CMK (cell line): ENCODE measurements around the gene CHPF2.

Experiments used
- DNase-seq: peaks from one replicate; pipeline ENCODE4 v3.0.0-alpha.2; 2010; ENCODE audit warnings: low read depth

CHPF2 gene

DNA sequence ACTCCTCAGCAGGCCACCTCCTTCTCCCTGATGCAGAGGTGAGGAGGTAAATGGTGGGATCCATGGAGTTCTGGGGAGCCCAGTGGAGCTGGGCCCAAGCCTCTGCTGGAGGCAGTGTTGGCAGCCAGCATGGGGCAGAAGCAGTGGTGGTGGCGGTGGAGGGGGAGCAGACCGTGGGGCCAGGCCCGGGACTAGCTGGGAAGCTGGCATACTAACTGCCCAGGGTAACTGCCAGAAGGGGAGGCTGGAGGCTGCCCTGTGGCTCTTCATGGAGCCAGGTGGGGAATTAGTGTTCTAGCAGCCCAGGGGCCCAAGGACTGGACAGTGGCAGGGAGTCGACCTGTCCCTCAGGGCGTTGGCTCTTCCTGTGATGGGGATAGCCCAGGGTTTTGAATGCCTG, 32.3 kb downstream of the CHPF2 start:
- no peak for DNase-seq

DNA sequence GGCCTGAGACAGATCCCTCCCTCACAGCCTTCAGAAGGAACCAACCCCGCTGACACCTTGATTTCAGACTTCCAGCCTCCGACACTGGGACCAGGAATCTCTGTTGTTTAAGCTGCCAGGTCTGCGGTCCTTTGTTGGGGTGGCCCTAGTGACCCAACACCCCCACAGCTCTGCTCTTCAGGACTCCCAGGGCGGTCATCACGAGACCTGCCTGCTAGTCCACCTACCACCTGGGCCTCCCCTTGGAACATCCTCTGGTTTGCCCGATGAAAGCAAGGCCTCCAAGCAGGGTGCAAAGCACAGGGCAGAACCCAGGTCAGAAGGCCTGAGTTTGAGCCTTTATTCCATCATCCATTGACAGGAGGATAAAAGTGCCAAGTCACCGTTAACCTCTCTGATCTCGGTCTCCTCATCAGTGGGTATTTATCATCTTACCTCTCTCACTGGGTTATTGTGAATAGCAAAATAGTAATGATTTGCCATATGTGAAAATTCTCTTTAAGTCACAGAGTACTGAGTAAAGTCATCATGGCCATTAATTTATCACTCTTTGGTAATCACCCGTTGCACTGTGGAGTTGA, 33.2 kb downstream of the CHPF2 start:
- no peak for DNase-seq

DNA sequence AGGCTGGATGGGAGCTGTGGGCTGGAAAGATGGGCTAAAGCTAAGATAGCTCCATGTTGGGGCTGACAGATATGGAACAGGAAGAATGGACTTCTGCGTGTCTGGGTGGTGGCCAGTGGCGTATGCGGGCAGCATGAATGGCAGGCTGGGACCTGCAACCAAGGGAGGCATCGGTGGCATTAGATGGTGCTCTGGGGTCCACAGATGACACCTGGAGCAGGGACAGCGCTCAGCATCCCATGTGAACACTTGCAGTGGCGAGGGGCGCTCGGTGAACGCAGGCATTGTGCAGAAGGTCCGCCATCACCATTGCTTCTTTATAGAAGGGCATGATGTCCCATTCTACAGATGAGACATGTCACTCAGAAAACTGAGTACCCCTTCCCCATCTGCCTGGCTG, 37.2 kb downstream of the CHPF2 start:
- DNase-seq = no peak

DNA sequence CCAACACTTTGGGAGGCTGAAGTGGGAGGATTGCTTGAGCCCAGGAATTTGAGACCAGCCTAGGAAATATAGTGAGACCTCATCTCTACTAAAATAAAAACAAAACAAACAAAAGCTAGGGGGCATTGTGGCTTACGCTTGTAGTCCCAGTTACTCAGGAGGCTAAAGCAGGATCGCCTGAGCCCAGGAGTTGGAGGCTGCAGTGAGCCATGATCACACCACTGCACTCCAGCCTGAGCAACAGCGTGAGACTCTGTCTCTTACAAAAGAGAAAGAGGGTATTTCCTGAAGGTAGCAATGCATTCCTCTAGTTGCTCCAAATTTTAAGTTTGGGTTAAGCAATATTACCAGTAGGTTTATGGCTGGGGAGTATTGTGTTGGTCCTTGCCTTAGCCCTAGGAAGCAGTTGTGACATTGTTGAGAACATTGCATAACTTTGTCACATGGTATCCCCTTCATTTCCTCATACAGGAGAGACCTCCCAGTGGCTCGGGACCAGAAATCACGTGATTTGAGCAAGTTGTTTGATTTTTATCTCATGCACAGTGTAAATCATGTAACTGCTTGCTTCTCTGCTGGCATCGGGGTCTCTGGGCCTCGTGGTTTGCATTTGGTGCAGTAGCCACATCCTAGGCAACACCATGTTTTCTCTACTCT, 39.5 kb downstream of the CHPF2 start:
- DNase-seq = no peak

DNA sequence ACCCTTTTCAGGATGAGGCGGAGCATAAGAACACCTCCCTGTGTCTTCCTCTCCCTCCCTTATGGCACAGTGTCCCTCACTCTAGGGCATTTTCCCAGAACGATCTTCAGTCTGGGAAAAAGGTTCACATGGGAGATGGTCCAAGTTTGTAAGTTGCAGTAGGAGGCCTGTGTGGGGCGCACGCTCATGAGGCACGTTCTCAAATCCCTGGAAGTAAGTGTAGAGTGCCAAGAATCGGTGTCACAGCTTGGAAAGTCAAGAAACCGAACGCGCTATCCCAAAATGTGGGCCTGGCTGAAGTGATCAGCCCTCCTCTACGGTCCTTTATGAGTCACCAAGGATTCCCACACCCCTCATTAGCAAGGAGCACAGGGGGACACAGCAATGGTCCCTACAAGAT, 40.1 kb downstream of the CHPF2 start:
- DNase-seq = no peak

DNA sequence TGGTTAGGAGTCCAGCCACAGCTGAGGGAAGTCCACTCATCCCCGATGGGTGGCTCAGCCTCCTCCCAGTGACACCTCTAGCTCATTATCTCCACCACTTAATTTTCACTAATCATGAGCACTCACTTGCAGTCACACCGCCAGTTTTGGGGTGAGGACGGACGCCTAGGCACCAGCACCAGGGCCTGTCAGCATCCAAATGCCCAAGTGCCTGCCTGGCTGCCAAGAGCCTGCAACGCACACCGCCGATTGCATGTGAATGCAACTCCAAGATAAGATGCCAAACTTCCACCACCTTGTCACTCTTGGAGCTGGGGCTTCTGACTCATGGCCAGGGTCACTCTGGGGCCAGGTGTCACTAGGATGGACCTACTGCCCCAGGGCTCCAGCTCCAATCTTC, 40.6 kb downstream of the CHPF2 start:
- DNase-seq = no peak

DNA sequence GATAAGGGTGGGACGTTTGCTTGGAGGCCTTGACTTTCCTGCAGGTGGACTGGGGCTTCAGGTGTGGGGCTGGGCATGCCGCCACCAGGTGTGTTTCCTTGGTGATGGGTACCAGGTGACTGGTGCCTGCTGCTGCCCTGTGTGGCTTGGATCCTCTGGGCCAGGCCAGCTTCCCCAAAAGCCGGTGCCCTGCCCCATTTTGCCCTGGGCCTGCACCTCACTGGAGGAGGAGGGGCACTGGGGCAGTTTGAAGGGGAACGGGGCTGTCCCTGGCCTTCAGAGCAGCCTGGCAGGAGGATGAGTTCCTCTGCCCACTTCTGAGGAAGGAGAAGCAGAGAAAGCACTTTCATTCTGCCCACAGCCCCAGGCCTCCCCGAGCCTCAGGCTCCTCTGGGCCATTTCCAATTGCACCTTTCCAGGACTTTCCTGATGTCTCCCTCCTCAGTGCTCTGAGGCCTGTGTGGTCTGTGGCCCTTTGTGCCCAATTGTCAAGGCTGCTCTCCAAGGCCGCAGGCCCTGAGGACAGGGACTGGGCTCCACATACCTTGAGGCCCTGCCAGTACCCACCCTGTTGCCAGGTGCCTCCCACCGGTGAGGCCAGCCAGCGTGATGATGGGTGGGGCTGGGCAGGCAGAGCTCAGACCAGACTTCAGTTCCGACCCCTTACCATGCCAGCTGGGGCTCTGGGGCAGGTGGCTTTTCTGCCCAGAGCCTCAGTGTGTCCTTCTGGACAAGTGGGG, 41.5 kb downstream of the CHPF2 start:
- no peak for DNase-seq

DNA sequence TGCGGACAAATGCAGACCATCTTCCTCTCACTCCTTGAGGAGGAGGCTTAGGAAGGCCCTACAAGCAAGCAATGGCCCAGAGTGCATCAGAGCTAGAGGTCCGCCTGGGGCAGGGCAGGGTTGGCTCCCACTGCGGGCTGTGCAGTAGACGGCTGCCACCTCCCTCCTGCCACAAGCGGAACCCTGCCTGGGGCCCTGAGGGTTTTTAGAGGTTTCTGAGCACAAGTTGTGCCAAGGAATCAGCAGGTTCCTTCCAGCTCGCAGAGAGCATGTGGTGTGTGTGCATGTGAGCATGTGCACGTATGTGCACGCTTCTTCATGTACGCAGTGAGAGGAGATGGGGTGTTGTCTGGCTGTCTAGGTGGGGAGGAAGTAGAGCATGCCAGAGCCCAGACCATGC, 42.1 kb downstream of the CHPF2 start:
- DNase-seq = no peak

DNA sequence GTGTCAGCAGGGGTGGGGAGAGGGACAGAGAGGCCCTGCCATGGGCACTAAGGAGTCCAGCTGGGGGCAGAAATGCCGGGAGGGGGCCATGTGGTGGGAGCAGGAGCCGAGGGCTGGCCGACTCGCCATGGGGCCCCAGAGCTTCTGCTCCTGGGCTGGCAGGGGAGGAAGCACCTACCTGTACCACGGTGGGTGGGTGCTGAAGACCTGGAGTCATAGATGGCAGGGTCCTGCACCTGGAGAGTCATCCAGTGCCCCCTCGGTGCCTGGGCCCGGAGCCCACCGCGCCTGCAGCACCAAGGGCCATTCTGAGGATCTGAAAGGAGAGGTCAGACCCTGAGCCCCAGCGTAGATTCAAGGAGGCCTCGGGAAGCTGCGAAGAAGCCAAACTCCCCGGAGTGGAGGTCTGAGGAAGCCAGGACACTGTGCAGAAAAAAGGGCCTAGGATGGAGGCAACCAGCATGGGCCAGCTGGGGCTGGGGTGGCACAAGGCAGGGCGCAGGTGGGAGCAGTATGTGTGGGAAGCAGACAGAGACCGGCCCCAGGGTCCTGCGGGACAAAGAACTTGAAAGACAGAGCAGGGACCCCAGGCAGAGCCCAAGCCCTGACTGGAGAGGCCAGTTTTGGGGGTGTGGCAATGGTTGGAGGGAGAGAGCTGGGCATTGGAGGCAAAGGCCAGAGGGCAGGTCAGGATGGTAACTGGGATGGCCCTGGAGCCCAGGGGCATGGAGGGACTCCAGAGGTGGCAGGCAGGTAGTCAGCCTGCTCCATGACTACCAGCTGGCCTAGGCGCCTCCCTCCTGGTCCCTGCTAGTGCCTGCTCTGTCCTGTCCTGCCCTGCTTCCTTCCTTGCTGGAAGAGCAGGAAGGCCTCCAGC, 42.9 kb downstream of the CHPF2 start:
- DNase-seq = no peak

DNA sequence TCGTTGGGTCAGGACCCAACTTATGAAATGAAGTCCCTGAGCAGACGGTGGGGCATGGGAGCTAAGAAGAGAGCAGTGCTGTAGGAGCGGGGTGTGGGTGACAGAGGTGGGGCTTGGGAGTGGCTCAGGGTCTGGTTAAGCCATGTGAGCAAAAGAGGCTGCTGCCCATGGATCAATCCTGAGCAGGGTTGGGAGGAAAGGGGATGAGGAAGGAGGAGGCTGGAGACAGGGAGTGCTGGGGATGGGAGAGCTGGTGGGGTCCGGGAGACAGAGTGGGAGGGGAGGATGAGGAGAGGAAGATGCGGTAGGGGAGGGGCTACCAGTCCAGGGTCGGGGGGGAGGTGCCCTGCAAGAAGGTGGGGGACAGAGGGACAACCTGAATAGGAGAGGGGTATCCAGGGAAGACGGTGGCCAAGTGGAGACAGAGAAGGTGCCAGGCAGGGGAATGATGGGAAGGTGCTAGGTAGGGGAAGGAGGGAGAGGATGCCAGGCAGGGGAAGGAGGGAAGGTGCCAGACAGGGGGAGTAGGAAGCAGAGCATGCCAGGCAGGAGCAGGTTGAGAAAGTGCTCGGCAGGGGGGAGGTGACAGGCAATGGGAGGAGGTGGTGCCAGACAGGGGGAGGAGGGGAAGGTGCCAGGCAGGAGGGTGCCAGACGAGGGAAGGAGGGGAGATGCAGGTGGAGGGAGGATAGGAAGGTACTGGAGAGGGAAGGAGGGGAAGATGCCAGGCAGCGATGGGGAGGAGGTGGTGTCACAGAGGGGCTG, 43.7 kb downstream of the CHPF2 start:
- no peak for DNase-seq

DNA sequence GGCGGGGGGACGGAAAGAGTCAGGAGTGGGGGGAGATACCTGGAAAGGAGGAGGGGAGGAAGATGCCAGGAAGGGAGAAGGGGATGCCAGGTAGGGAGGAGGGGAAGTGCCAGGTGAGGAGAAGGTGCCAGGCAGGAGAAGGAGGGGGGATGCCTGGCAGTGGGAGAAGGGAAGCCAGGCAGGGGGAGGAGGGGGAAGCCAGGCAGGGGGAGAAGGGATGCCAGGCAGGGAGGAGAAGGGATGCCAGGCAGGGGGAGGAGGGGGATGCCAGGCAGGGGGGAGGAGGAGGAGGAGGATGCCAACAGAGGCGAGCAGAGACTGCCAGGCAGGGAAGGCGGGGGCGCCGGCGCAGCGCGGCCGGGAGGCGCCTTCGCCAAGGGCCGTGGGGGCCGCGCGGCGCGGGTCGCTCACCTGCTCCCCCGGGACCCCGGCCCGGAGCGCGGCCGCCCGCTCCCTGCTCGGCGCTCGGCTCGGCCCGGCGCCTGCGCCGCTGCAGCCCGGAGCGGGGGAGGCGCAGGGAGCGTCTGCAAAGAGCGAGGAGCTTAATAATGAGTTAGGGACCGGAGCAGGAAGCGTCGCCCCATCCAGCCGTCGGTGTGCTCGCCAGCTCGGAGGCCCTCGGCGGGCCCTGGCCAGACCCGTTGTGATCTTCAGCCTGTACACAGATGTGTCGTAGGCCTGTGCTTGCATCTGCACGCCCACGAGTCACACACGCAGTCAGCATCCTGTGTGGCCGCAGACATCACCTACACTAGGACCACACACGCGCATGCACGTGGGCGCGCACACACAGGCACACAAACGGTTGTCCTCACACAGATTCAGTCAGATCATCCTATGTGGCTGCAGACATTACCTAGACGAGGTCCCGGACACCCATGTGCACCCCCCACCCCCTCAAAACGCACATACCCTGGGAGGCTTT, 44.6 kb downstream of the CHPF2 start:
- DNase-seq = no peak

DNA sequence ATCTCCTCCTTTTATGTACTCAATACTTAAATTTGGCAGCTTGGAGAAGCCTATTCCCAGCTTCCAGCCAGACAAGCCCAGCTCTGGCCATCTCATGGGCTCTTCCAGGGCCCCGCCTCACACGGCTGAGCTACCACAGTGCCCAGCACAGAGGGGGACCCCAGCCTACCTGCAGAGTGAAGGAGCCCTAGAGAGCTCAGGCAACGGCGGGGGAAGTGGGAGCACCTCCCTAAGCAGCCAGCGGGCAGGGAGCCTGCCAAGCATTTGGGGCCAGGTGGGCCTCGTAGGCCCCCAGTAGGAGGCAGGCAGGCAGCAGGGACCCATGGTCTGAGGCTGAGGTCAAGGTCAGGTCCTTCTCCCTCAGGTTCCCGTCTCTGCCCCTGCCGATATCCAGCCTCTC, 45.3 kb downstream of the CHPF2 start:
- no peak for DNase-seq

DNA sequence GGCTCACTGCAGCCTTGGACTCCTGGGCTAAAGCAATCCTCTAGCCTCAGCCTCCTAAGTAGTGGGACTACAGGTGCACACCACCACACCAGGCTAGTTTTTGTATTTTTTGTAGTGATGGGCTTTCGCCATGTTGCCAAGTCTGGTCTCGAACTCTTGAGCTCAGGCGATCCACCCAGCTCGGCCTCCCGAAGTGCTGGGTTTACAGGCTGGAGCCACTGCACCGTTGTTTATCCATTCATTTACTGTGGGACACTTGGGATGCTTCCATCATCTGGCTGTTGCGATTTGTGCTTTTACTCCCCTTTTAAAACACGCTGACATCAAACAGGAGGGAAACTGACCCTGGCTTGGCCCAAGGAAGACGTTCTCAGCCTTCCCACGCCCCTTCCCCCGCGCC, 46.7 kb downstream of the CHPF2 start:
- DNase-seq = no peak

DNA sequence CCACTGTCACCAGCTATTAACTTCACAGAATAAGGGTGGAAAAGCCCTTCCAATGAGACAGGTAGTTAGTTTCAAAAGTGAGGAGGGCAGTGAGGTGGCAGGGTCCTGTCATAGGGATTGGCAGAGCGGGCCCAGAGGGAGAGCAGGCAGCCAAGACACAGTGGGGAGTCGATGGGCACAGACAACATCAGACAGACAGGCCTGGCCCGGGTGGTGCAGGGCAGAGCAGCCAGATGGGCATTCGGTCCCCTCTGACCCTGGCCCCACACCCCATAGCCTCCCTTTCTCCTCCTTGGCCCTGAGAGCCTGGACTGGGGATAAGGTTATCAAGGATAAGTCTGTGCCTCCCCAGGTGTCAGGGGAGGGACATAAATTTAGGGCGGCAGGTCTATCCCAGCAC, 47.6 kb downstream of the CHPF2 start:
- DNase-seq = no peak

DNA sequence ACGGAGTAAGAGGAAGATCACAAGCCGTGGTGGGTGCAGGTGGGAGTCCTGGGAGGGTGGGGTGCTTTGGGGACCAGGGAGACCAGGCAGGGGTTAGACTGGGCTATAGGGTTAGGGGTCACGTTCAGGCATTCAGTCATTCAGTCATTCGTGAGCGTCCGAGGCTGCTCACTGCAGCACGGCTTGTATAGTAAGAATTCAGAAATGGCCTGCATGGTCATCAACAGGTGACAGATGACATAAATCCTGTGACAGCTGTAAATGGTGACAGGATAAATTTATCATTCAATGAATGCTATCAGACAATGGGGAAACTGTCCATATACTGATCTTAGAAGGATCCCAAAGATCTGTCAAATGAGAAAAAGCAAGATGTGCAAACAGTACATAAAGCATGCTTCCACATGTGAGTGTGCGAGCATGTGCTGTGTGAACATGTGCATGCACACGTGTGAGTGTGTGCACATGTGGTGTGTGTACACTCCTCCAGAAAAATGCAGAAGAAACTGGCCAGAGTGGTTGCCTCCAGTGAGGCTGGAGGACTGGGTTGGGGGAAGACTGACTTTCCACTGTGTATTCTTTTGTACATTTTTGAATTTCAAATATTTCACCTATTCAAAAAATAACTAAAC, 48.2 kb downstream of the CHPF2 start:
- no peak for DNase-seq

DNA sequence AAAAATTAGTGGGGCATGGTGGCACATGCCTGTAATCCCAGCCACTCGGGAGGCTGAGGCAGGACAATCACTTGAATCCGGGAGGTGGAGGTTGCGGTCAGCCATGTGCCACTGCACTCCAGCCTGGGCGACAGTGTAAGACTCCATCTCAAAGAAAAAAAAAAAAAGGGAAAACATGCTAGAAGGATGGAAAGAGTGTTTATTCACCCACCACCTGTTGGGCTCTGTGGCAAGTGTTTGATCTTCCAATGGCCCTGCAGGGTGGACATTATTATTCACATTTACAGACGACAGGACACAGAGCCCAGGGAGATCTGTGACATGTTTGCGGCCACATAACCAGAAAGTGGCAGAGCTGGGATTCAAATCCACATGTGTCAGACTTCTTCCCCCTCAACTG, 49.4 kb downstream of the CHPF2 start:
- no peak for DNase-seq

DNA sequence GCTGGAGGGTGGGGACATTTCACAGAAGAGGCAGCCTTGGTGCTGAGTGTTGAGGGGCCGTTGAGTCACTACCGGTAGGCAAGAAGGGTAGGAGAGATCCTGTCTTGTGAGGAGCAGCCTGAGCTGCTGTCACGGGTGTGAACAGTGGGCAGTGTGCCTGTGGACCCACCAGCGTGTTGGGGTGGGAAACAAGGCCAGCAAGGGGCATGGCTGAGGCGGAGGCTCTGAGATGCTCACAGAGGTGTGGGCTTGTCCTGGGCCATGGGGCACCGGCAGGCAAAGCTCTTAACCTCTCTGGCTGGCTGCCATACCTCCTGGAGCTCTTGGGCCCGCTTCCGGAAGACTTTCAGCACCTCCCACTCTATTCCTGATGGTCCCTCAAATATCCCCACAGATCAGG, 49.8 kb downstream of the CHPF2 start:
- no peak for DNase-seq

DNA sequence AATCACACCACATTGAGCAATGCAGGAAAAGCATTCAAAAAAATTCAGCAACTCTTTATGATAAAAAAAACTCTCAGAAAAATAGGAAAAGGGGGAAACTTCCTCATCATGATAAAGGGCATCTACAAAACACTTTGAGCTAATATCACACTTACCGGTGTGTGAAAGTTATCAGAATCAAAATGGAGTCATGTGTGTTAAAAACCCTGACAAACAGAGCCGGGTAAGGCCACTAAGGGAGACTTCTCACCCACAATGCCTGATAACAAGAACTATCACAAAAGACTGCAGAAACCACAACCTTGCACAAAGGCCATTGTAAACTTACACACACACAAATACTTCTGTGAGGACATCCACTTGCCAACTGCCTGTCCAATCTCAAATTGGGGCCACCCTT, 51.0 kb downstream of the CHPF2 start:
- DNase-seq = no peak

DNA sequence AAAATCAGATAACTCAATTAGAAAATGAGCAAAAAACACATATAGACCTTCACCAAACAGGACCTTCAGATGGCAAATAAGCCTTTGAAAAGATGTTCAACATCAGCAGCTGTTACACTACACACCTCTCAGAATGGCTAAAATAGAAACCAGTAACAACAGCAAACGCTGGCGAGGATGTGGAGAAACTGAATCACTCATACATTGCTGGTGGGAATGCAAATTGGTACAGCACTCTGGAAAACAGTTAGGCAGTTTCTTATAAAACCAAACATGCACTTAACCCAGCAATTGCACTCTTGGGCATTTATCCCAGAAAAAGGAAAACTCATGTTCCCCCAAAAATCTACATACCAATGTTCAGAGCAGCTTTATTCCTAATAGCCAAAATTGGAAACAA, 53.9 kb downstream of the CHPF2 start:
- no peak for DNase-seq
